ENCODE data around the gene ZP3. TPM values are rescaled to one million over a fixed set of nuclear protein-coding genes. Genes with fewer than 3 reads are reported as not detected.

Gene ZP3
- total and polyA plus RNA-seq, 2 of the 8 experiments (the other 6 are each of a cell fraction or from before 2014, with no cell fraction given), result 1.5 to 2.4 TPM

GRCh38 chr7:76375251-76375650, 49.5 kb upstream of the ZP3 start:
- Histone ChIP-seq H4K5ac (ENCODE audit: insufficient read length, low read depth, low read length) (no peak overlapping the region), H3K4me1 (replicated peaks in 1 of 4; ENCODE audit: control insufficient read depth in 3 of 4, insufficient read depth in 4 of 4, low read length in 3 of 4) (peaks cover 0 to 3% (median 0%) of the 10 kb centered on the region in 4 experiments; a peak in 1 of 7 replicates), H2BK12ac (ENCODE audit: low read depth, low read length) (no peak overlapping the region), H3K4ac (replicated peaks; ENCODE audit: insufficient read length, low read depth, low read length) (no peak overlapping the region), H2BK20ac (ENCODE audit: low read length) (no peak overlapping the region), H3K4me3 (ENCODE audit: extremely low read depth in 1 of 4, insufficient read depth in 2 of 4, low read depth in 3 of 4, low read length in 4 of 4) (no peak overlapping the region), H3K36me3 (ENCODE audit: control insufficient read depth in 2 of 4, insufficient read depth in 4 of 4, low read length in 3 of 4) (no peaks in the 10 kb centered on the region), H3K79me1 (ENCODE audit: low read depth, low read length) (no peaks in the 10 kb centered on the region), H2AK5ac (ENCODE audit: low read depth, low read length) (no peak overlapping the region), H2BK120ac (replicated peaks; ENCODE audit: low read depth, low read length) (no peak overlapping the region), H2BK15ac (ENCODE audit: low read length) (no peak overlapping the region), H3K9me3 (ENCODE audit: insufficient read depth in 2 of 2, low read depth in 1 of 2, low read length in 1 of 2) (no peaks in the 10 kb centered on the region), H3K14ac (ENCODE audit: insufficient read length) (no peak overlapping the region), H4K20me1 (replicated peaks in 1 of 2; ENCODE audit: control insufficient read depth in 1 of 2, insufficient read depth in 2 of 2, low read length in 2 of 2) (no peaks in the 10 kb centered on the region), H3K9ac (replicated peaks in 1 of 4; ENCODE audit: extremely low read depth in 1 of 4, low read depth in 3 of 4, low read length in 3 of 4) (no peak overlapping the region), H3K23me2 (ENCODE audit: low read depth, low read length) (no peaks in the 10 kb centered on the region; the same call in 1 of the 2 replicates), H4K8ac (ENCODE audit: extremely low read depth, insufficient read depth, low read length) (no peak overlapping the region; the same call in 1 of the 2 replicates), H3K56ac (replicated peaks; ENCODE audit: insufficient read length, low read depth, low read length) (no peak overlapping the region), H3K18ac (ENCODE audit: extremely low read depth, low read length) (no peak overlapping the region), H3K4me2 (ENCODE audit: insufficient read depth in 1 of 2, low read depth in 2 of 2, low read length in 2 of 2) (no peak overlapping the region), H2BK5ac (ENCODE audit: low read depth, low read length) (no peak overlapping the region), H4K91ac (replicated peaks; ENCODE audit: insufficient read length, low read length) (no peak overlapping the region), H3K27ac (ENCODE audit: low read depth, low read length) (no peak overlapping the region), H3K79me2 (ENCODE audit: control insufficient read depth in 1 of 2, insufficient read depth in 2 of 2, low read length in 2 of 2) (no peaks in the 10 kb centered on the region), H3K23ac (ENCODE audit: insufficient read length) (no peak overlapping the region), H2AFZ (ENCODE audit: low read length) (no peak overlapping the region), H3K27me3 (replicated peaks in 1 of 4; ENCODE audit: control insufficient read depth in 3 of 4, extremely low read depth in 1 of 4, insufficient read depth in 3 of 4, low read length in 3 of 4) (no peaks in the 10 kb centered on the region)
- ChIA-PET POLR2A (ENCODE audit: partially characterized antibody) (interaction anchor here (0.8 to 1.0 kb wide), 2 partner anchors 11 to 15 kb away, joined by 4 to 5 read pairs; no protein-coding TSS in a partner anchor), CTCF (ENCODE audit: partially characterized antibody) (interaction anchor here (0.9 kb wide), 1 partner anchor 11 kb away, joined by 3 read pairs; no protein-coding TSS in a partner anchor)
- DNase-seq (ENCODE audit: low read depth in 1 of 2, low spot score in 2 of 2), result no peak
- 97% methylated on average over 9 of the region's 9 CpGs; no CpG with 5 or more reads in 1 of the 2 experiments for WGBS, 2 experiments (ENCODE audit: extremely low coverage in 1 of 2, insufficient coverage in 1 of 2, insufficient read length in 1 of 2, insufficient replicate concordance in 2 of 2, low coverage in 1 of 2, low lambda C conversion rate in 2 of 2, missing lambda C conversion rate in 1 of 2)
- FAIRE-seq, result no peak
- TF ChIP-seq TAF1 (IDR thresholded peaks at IDR 0.05; ENCODE audit: low read depth, low read length) (no peak), HDAC2 (IDR thresholded peaks at IDR 0.05; ENCODE audit: borderline replicate concordance in 1 of 2, low read depth in 2 of 2, low read length in 2 of 2) (no peak), CTBP2 (IDR thresholded peaks at IDR 0.05; ENCODE audit: borderline replicate concordance, insufficient read depth, insufficient read length, low read length) (no peak), SP1 (IDR thresholded peaks at IDR 0.05; ENCODE audit: low read depth, low read length) (no peak), EP300 (IDR thresholded peaks at IDR 0.05; ENCODE audit: borderline replicate concordance in 1 of 2, low read depth in 2 of 2, low read length in 2 of 2) (no peak), MAFK (IDR thresholded peaks at IDR 0.05; ENCODE audit: low read depth, low read length) (no peak), BACH1 (IDR thresholded peaks at IDR 0.05; ENCODE audit: low read length) (no peak), RXRA (IDR thresholded peaks at IDR 0.05; ENCODE audit: insufficient read depth, low read depth, low read length) (no peak), JUN (IDR thresholded peaks at IDR 0.05; ENCODE audit: low read depth, low read length) (no peak), KDM5A (IDR thresholded peaks at IDR 0.05; ENCODE audit: low read length) (no peak), YY1 (IDR thresholded peaks at IDR 0.05; ENCODE audit: low read depth, low read length) (no peak), ATF3 (IDR thresholded peaks at IDR 0.05; ENCODE audit: insufficient read depth, low read depth, low read length) (no peak)
